CD14-positive monocyte (primary cell): Measurements from ENCODE around the gene METTL24. TPM values are rescaled to one million over a fixed set of nuclear protein-coding genes. Genes with fewer than 3 reads are reported as not detected.

Experiments
- DNase-seq, 3 donors: peaks; one replicate each; pipeline ENCODE4 v3.0.0-alpha.2; 2011 to 2022
- H2AFZ ChIP-seq: 2 replicates; pipeline ENCODE4 v1.6.0; 2012; ENCODE audit warnings: mild to moderate bottlenecking, low read depth, low read length, inconsistent platforms; ENCODE audit not compliant: insufficient read depth, poor library complexity, severe bottlenecking
- H3K27ac ChIP-seq, 2 donors: 1 replicate in 1 of 2; 2 replicates in 1 of 2; pipeline ENCODE4 v1.5.1; 2012 to 2013; ENCODE audit warnings: low read length in 2 of 2, control low read depth in 1 of 2, inconsistent platforms in 1 of 2, low read depth in 1 of 2, mild to moderate bottlenecking in 1 of 2
- H3K27me3 ChIP-seq, 2 donors: one replicate each; pipeline versions ENCODE4 v1.6.0 to v1.6.1; 2011 to 2013; ENCODE audit warnings: low read length in 2 of 2; ENCODE audit not compliant: control insufficient read depth in 2 of 2, insufficient read depth in 2 of 2
- H3K36me3 ChIP-seq, 2 donors: replicated peaks in 1 of 2; 1 replicate in 1 of 2; 2 replicates in 1 of 2; pipeline versions ENCODE4 v1.5.1 to v1.6.1; 2012 to 2013; ENCODE audit warnings: low read length in 2 of 2, control low read depth in 1 of 2, inconsistent platforms in 1 of 2, mild to moderate bottlenecking in 1 of 2; ENCODE audit not compliant: insufficient read depth in 2 of 2, control insufficient read depth in 1 of 2
- H3K4me1 ChIP-seq, 2 donors: 1 replicate in 1 of 2; 2 replicates in 1 of 2; pipeline versions ENCODE4 v1.5.1 to v1.6.1; 2012 to 2013; ENCODE audit warnings: low read length in 2 of 2, control low read depth in 1 of 2, inconsistent platforms in 1 of 2, mild to moderate bottlenecking in 1 of 2, moderate library complexity in 1 of 2; ENCODE audit not compliant: insufficient read depth in 2 of 2, control insufficient read depth in 1 of 2
- H3K4me2 ChIP-seq: replicated peaks from 2 replicates; pipeline ENCODE3; 2012; ENCODE audit warnings: low read length, moderate library complexity, mild to moderate bottlenecking; ENCODE audit not compliant: poor library complexity, severe bottlenecking; ENCODE audit errors: extremely low read depth
- H3K4me3 ChIP-seq, 3 experiments: fragments of 200-600 bp in 1 of 3; sonication (generic) in 1 of 3; replicated peaks in 1 of 3; 1 replicate in 2 of 3; 2 replicates in 1 of 3; pipeline ENCODE4 v1.5.1; 2011 to 2013; ENCODE audit warnings: low read length in 3 of 3, mild to moderate bottlenecking in 3 of 3, control low read depth in 2 of 3, low read depth in 2 of 3, inconsistent platforms in 1 of 3, moderate library complexity in 1 of 3
- H3K79me2 ChIP-seq: 2 replicates; pipeline ENCODE4 v1.6.0; 2012; ENCODE audit warnings: mild to moderate bottlenecking, control low read depth, inconsistent platforms, low read length, moderate library complexity; ENCODE audit not compliant: insufficient read depth
- H3K9ac ChIP-seq: 2 replicates; pipeline ENCODE4 v1.6.0; 2017; ENCODE audit warnings: low read length, mild to moderate bottlenecking; ENCODE audit not compliant: insufficient read depth, poor library complexity, severe bottlenecking
- H3K9me3 ChIP-seq, 2 donors: replicated peaks in 1 of 2; 1 replicate in 1 of 2; 2 replicates in 1 of 2; pipeline versions ENCODE4 v1.5.1 to v1.6.1; 2012 to 2013; ENCODE audit warnings: low read length in 2 of 2, control low read depth in 1 of 2; ENCODE audit not compliant: control insufficient read depth in 1 of 2, insufficient read depth in 1 of 2
- H4K20me1 ChIP-seq: 2 replicates; pipeline ENCODE4 v1.6.0; 2012; ENCODE audit warnings: mild to moderate bottlenecking, low read length, control low read depth, moderate library complexity; ENCODE audit not compliant: insufficient read depth
- H3K27ac Mint-ChIP-seq, 7 donors: one replicate each; pipeline ENCODE4 v1.8.0; 2020; ENCODE audit warnings: mild to moderate bottlenecking in 7 of 7, mixed read lengths in 7 of 7, moderate library complexity in 6 of 7, inconsistent platforms in 2 of 7
- H3K27me3 Mint-ChIP-seq, 3 donors: one replicate each; pipeline ENCODE4 v1.8.0; 2021 to 2022; ENCODE audit warnings: low read depth in 3 of 3, mild to moderate bottlenecking in 3 of 3, mixed read lengths in 3 of 3, moderate library complexity in 3 of 3, inconsistent platforms in 1 of 3
- H3K36me3 Mint-ChIP-seq, 2 donors: one replicate each; pipeline ENCODE4 v1.8.0; 2020; ENCODE audit warnings: mixed read lengths in 2 of 2, inconsistent platforms in 1 of 2, mild to moderate bottlenecking in 1 of 2
- H3K4me1 Mint-ChIP-seq: one replicate; pipeline ENCODE4 v1.8.0; 2020; ENCODE audit warnings: mild to moderate bottlenecking, mixed read lengths
- H3K4me3 Mint-ChIP-seq, 2 donors: one replicate each; pipeline ENCODE4 v1.8.0; 2020; ENCODE audit warnings: mild to moderate bottlenecking in 2 of 2, mixed read lengths in 2 of 2, moderate library complexity in 1 of 2
- H3K9me3 Mint-ChIP-seq, 7 donors: one replicate each; pipeline ENCODE4 v1.8.0; 2020 to 2022; ENCODE audit warnings: mixed read lengths in 7 of 7, mild to moderate bottlenecking in 6 of 7, moderate library complexity in 6 of 7, inconsistent platforms in 2 of 7
- CTCF ChIP-seq: fragments of 200-600 bp; IDR thresholded peaks from one replicate; pipeline ENCODE4 v1.8.0; 2022; ENCODE audit warnings: antibody characterized with exemption, mild to moderate bottlenecking
- WGBS: methylation state at CpG from one replicate; pipeline ENCODE4 v1.1.5; 2013; ENCODE audit warnings: missing lambda C conversion rate; ENCODE audit not compliant: insufficient coverage; 5-methylcytosine and 5-hydroxymethylcytosine counted together
- intact Hi-C, 2 donors: fragments of 100-400 bp; cut with micrococcal nuclease; formaldehyde crosslinking; loops; one replicate each; pipeline versions ENCODE4 v1.15.0 to v1.15.1; 2023
- polyA plus RNA-seq, 3 donors: library from polyadenylated mRNA; depleted of rRNA in 1 of 3; unstranded in 2 of 3; stranded (reverse) in 1 of 3; fragments of 300-500 nt in 2 of 3; fragments of >200 nt in 1 of 3; fragmentation: Illumina TruSeq in 2 of 3; gene quantifications; 1 replicate in 2 of 3; 2 replicates in 1 of 3; pipeline ENCODE4 v1.2.3, GENCODE V29; 2012 to 2021

Gene METTL24
- polyA plus RNA-seq, 3 donors, result not detected

GRCh38 chr6:110296241-110297025 is 61.7 kb downstream of the METTL24 start:
- Histone ChIP-seq H3K4me1 (no peaks in the 10 kb centered on the region), H3K79me2 (no peaks in the 10 kb centered on the region), H4K20me1 (no peaks in the 10 kb centered on the region), H3K4me3 (peak overlapping the region in 2 of 3 experiments; percentile 23), H3K9ac (peak overlapping the region; percentile 18), H3K9me3 (no peaks in the 10 kb centered on the region), H2AFZ (peak overlapping the region; percentile 44), H3K27me3 (no peaks in the 10 kb centered on the region), H3K36me3 (no peaks in the 10 kb centered on the region), H3K4me2 (peak overlapping the region; percentile 55), H3K27ac (no peak overlapping the region)
- intact Hi-C loops, result no loop called here
- H3K27me3 Mint-ChIP-seq, result peaks cover 0 to 2% (median 2%) of the 10 kb centered on the region in 3 donors
- no peaks in the 10 kb centered on the region for H3K36me3 Mint-ChIP-seq
- WGBS, result 20% methylated on average over 1 of the region's 11 CpGs
- peak overlapping the region in 1 of 7 donors; percentile 25 for H3K27ac Mint-ChIP-seq
- no peak for TF ChIP-seq CTCF
- H3K4me1 Mint-ChIP-seq, result peaks cover 13% of the 10 kb centered on the region
- no peak for DNase-seq
- H3K9me3 Mint-ChIP-seq, result no peaks in the 10 kb centered on the region
- peak overlapping the region; percentile 56 to 84 for H3K4me3 Mint-ChIP-seq

- no peaks in the 10 kb centered on the region for H3K4me1 ChIP-seq
- Mint-ChIP-seq H3K27ac (no peak overlapping the region), H3K27me3 (peaks cover 0 to 2% (median 2%) of the 10 kb centered on the region in 3 donors), H3K4me1 (peaks cover 13% of the 10 kb centered on the region), H3K4me3 (no peak overlapping the region), H3K36me3 (no peaks in the 10 kb centered on the region), H3K9me3 (peaks cover 0 to 2% (median 0%) of the 10 kb centered on the region in 7 donors)
- no peak overlapping the region for H3K4me3 ChIP-seq
- no peak overlapping the region for H2AFZ ChIP-seq
- TF ChIP-seq CTCF, result no peak
- H3K27me3 ChIP-seq, result no peaks in the 10 kb centered on the region
- H3K9me3 ChIP-seq, result no peaks in the 10 kb centered on the region
- no peaks in the 10 kb centered on the region for H3K79me2 ChIP-seq
- H4K20me1 ChIP-seq, result no peaks in the 10 kb centered on the region
- intact Hi-C loops, result no loop called here
- no peak for DNase-seq
- no peak overlapping the region for H3K27ac ChIP-seq
- no peak overlapping the region for H3K4me2 ChIP-seq
- no peak overlapping the region for H3K9ac ChIP-seq
- no peaks in the 10 kb centered on the region for H3K36me3 ChIP-seq
- WGBS, result 100% methylated on average over 1 of the region's 5 CpGs
Observed at GRCh38 chr6:110295451-110296165, 62.5 kb downstream of the METTL24 start.
